Endodermal cell (in vitro differentiated cells): Measurements from ENCODE around the gene IGFBP3. TPM values are rescaled to one million over a fixed set of nuclear protein-coding genes. Genes with fewer than 3 reads are reported as not detected.

Experiments
- DNase-seq: peaks from one replicate; pipeline ENCODE4 v3.0.0-alpha.2; 2017
- H3K27ac ChIP-seq: 2 replicates; pipeline ENCODE4 v1.5.1; 2013; ENCODE audit warnings: mild to moderate bottlenecking, low read depth, low read length, moderate library complexity
- H3K27me3 ChIP-seq: 2 replicates; pipeline ENCODE4 v1.6.1; 2013; ENCODE audit warnings: mild to moderate bottlenecking, low read length, moderate library complexity; ENCODE audit not compliant: insufficient read depth, control insufficient read depth, poor library complexity, severe bottlenecking
- H3K36me3 ChIP-seq: 2 replicates; pipeline ENCODE4 v1.7.0; 2013; ENCODE audit warnings: mild to moderate bottlenecking, low read length, moderate library complexity; ENCODE audit not compliant: control insufficient read depth, insufficient read depth
- H3K4me1 ChIP-seq: one replicate; pipeline ENCODE4 v1.7.0; 2013; ENCODE audit warnings: low read length; ENCODE audit not compliant: control insufficient read depth, insufficient read depth
- H3K4me3 ChIP-seq: 2 replicates; pipeline ENCODE4 v1.5.1; 2013; ENCODE audit warnings: mild to moderate bottlenecking, low read length, moderate library complexity
- H3K9ac ChIP-seq: 2 replicates; pipeline ENCODE4 v1.6.1; 2013; ENCODE audit warnings: mild to moderate bottlenecking, low read length, moderate library complexity; ENCODE audit not compliant: poor library complexity, severe bottlenecking; ENCODE audit errors: extremely low read depth
- H3K9me3 ChIP-seq: 2 replicates; pipeline ENCODE4 v1.6.1; 2013; ENCODE audit warnings: mild to moderate bottlenecking, low read length, moderate library complexity; ENCODE audit not compliant: control insufficient read depth
- H3K27ac Mint-ChIP-seq: 2 replicates; pipeline ENCODE4 v1.8.0; 2020; ENCODE audit warnings: mixed read lengths
- H3K27me3 Mint-ChIP-seq: 2 replicates; pipeline ENCODE4 v1.8.0; 2021; ENCODE audit warnings: mild to moderate bottlenecking, mixed read lengths; ENCODE audit not compliant: insufficient read depth
- H3K36me3 Mint-ChIP-seq: 2 replicates; pipeline ENCODE4 v1.8.0; 2020; ENCODE audit warnings: low read depth, mixed read lengths
- H3K4me1 Mint-ChIP-seq: 2 replicates; pipeline ENCODE4 v1.8.0; 2020; ENCODE audit warnings: mixed read lengths
- H3K4me3 Mint-ChIP-seq: 2 replicates; pipeline ENCODE4 v1.8.0; 2020; ENCODE audit warnings: mild to moderate bottlenecking, moderate library complexity, mixed read lengths
- H3K9me3 Mint-ChIP-seq: 2 replicates; pipeline ENCODE4 v1.8.0; 2020; ENCODE audit warnings: mild to moderate bottlenecking, mixed read lengths
- CTCF ChIP-seq: fragments of 200-600 bp; sonication (generic); conservative IDR thresholded peaks from 2 replicates; pipeline ENCODE4 v1.5.0; 2021; ENCODE audit warnings: antibody characterized with exemption, mild to moderate bottlenecking
- WGBS, 2 experiments: methylation state at CpG; one replicate each; pipeline versions ENCODE4 v1.1.5 to v1.1.7; 2013; ENCODE audit warnings: missing lambda C conversion rate in 2 of 2, mixed read lengths in 1 of 2; ENCODE audit not compliant: insufficient coverage in 1 of 2, insufficient read length in 1 of 2; 5-methylcytosine and 5-hydroxymethylcytosine counted together
- total RNA-seq, 2 donors: library from RNA; stranded (reverse); fragmentation: NEBNext Ultra II Directional in 1 of 2; extraction: Animal tissue kit (Norgen Biotek cat#: 25700) in 1 of 2; gene quantifications; 2 replicates in 1 of 2; 3 replicates in 1 of 2; pipeline ENCODE4 v1.2.1, GENCODE V29; 2021

IGFBP3 gene
- total RNA-seq, 2 donors from 2014 or later, result 7.4 to 20.3 TPM

- Histone ChIP-seq H3K9me3 (peaks cover 7% of the 10 kb centered on the region), H3K4me1 (no peaks in the 10 kb centered on the region), H3K9ac (no peak overlapping the region), H3K27ac (no peak overlapping the region), H3K36me3 (no peaks in the 10 kb centered on the region), H3K27me3 (no peaks in the 10 kb centered on the region), H3K4me3 (no peak overlapping the region)
- Mint-ChIP-seq H3K4me1 (no peaks in the 10 kb centered on the region), H3K27ac (no peak overlapping the region), H3K27me3 (peaks cover 3% of the 10 kb centered on the region), H3K9me3 (peaks cover 26% of the 10 kb centered on the region), H3K36me3 (no peaks in the 10 kb centered on the region), H3K4me3 (no peak overlapping the region)
- no peak for TF ChIP-seq CTCF
- no peak for DNase-seq
- WGBS, 2 experiments, result 89 to 94% methylated on average over 7 to 8 of the region's 8 CpGs
These were observed 46.5 kb downstream of the IGFBP3 start for GRCh38 chr7:45874408-45875131.

GRCh38 chr7:45873355-45873754 is 47.7 kb downstream of the IGFBP3 start:
- H3K4me1 Mint-ChIP-seq, result no peaks in the 10 kb centered on the region
- H3K36me3 Mint-ChIP-seq, result no peaks in the 10 kb centered on the region
- peaks cover 14% of the 10 kb centered on the region for H3K9me3 Mint-ChIP-seq
- TF ChIP-seq CTCF, result no peak
- H3K9me3 ChIP-seq, result peaks cover 1% of the 10 kb centered on the region
- no peaks in the 10 kb centered on the region for H3K27me3 ChIP-seq
- H3K9ac ChIP-seq, result no peak overlapping the region
- H3K27ac ChIP-seq, result no peak overlapping the region
- no peak for DNase-seq
- no peak overlapping the region for H3K27ac Mint-ChIP-seq
- H3K4me3 Mint-ChIP-seq, result no peak overlapping the region
- H3K27me3 Mint-ChIP-seq, result no peaks in the 10 kb centered on the region
- H3K4me3 ChIP-seq, result no peak overlapping the region
- H3K36me3 ChIP-seq, result no peaks in the 10 kb centered on the region
- 86 to 89% methylated on average over 4 to 6 of the region's 6 CpGs for WGBS, 2 experiments
- no peaks in the 10 kb centered on the region for H3K4me1 ChIP-seq

GRCh38 chr7:45873035-45873354 is 48.1 kb downstream of the IGFBP3 start, which contains the start of gene CCDC201:
CCDC201 (minus strand) TSS chr7:45873082; CDS start chr7:45873007, 75 bp downstream.
- Histone ChIP-seq H3K9ac (no peak within 1 kb of the TSS), H3K36me3 (no peaks in the 10 kb centered on the region), H3K4me3 (no peak within 1 kb of the TSS), H3K27ac (no peak within 1 kb of the TSS), H3K27me3 (no peaks in the 10 kb centered on the region), H3K4me1 (no peaks in the 10 kb centered on the region), H3K9me3 (no peaks in the 10 kb centered on the region)
- Mint-ChIP-seq H3K4me1 (no peaks in the 10 kb centered on the region), H3K9me3 (peaks cover 10% of the 10 kb centered on the region), H3K36me3 (no peaks in the 10 kb centered on the region), H3K27ac (no peak within 1 kb of the TSS), H3K4me3 (no peak within 1 kb of the TSS), H3K27me3 (no peaks in the 10 kb centered on the region)
- TF ChIP-seq CTCF, result no peak
- no peak for DNase-seq
- WGBS, 2 experiments, result 92 to 95% methylated on average over 5 to 6 of the region's 7 CpGs
